NCI-H2107 treated with DMSO at 0.1 percent for 48 hours (cell line): ENCODE data around the gene TBX4.
"Not testable (repeated sequence)": the region's sequence is repeated elsewhere in the genome, so short reads cannot be mapped to it uniquely, and the experiment has no call there.

Experiments used
- DNase-seq: peaks from one replicate; lab custom pipeline; 2025; ENCODE audit not compliant: unreplicated experiment; lab: John Stamatoyannopoulos, UW

TBX4 gene

GRCh38 chr17:61496174-61496956 lies 44.1 kb downstream of the TBX4 start:
- DNase-seq = no peak

DNA sequence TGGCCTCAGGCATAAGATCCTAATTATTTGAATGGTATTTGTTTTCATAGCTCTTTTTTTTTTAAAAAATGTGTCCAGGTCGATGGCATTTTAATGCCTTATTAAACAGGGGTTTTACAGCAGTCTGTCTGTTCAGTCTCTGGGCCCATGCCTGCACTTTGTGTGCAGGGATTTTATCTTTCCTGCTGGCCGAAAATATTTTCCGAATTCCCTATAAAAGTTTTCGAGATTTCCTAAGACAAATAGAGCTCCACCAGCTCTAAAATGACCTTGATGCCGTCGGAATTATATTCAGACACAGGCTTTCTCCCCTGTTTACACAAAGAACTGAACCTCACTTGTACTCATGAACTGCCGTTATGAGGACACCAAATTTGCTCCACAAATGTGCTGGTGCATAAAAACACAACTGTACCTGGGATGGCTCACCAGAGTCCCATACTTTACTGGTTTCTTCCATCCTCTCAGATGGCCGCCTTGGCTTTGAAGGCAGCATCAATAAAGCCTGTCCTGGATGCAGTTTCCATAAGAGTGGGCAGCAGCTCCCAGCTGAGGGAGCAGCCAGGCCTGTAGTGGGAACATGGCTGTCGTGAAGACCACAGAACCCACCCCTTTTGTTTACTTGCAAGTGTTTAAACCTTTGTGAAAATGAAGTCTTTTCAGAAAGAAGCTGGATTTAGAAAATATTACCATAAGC lies 44.9 kb downstream of the TBX4 start:
- DNase-seq = no peak

- no peak for DNase-seq
Observed at GRCh38 chr17:61498042-61498994, 46.1 kb downstream of the TBX4 start.

DNA sequence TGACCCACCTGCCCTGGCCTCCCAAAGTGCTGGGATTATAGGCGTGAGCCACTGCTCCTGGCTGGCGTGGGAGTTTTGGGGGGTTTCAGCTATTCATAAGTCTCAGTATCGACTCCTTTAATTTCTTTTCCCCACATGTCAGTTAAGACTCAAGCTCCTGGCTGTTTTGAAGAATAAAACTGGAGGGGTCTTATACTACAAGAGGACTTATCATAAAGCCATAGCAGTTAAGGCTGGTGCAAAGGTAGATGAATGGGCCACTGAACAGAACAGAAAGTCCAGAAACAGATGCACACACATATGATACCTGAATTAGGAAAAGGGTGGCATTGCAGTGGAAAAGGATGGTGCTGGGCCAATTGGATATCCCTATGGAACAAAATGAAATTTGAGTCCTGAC lies 47.4 kb downstream of the TBX4 start:
- DNase-seq = no peak

GRCh38 chr17:61500287-61500686 lies 48.1 kb downstream of the TBX4 start:
- no peak for DNase-seq

DNA sequence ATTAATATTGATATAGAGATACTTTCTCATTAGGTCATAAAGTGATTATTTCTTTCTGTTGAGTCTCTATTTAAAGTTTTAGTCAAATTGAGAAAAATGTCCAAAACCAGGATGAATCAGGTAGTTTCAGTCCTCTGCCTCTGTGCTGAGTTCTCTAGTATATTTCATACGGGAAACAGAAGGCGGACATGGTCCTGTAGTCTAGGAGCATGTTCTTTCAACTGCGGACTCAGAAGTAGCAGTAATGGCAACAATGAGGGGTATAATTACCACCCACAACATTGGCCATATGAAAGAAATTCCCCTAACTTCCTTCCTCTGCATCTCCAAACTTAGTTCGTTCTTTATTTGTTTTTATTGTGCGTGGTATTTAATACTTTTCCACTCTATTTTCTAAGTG lies 50.1 kb downstream of the TBX4 start:
- no peak for DNase-seq

GRCh38 chr17:61503961-61504360 lies 51.7 kb downstream of the TBX4 start:
- DNase-seq = no peak

DNA sequence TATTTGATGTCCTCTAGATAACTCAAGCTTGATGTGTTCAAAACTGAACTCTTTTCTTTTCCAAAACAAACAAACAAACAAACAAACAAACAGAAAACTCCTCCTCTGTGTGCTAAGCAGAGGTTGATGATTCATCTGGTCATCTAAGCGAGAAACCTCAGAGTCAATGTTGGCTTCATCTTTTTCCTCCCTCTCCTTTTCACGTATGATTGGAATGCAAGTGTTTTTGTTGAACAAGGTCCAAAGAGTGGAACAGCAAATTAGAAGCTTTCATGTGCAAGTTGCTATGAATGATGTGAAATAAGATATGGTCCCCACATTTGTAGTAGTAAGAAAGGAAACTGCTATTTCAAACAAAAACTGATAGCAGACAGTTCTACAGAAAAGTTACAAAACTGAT lies 52.5 kb downstream of the TBX4 start:
- DNase-seq = no peak

GRCh38 chr17:61505846-61506627 lies 53.8 kb downstream of the TBX4 start:
- DNase-seq = no peak

DNA sequence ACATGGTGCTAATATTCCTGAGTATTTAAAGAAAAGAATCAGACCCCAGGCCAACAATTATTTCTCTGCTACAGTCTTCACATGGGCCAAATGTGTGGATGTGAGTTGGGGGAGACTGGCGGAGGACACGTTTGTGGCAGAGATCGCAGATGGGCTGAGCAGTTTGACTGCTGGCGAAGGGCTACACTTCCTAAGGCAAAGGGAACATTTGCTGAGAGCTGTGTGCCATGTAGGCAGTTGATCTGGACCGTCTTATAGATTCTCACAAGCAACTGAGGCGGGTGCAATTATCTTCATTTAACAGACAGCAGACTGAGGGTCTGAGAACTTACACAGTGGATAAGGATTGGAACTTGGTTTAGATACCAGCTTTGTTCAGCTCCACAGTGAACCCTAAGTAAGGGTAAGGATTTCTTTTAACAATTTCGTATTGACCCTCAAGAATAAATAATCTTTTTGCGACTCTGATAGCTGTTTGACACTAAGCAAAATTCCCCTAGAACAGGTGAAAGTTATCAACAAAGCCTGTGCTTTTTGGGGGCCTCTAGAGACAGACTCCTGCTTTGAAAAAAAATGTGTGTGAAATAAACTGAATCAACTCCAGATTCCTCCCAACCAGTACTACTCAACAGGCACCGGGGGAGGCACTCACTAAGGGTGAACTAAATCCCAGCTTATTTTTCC lies 55.3 kb downstream of the TBX4 start:
- no peak for DNase-seq

DNA sequence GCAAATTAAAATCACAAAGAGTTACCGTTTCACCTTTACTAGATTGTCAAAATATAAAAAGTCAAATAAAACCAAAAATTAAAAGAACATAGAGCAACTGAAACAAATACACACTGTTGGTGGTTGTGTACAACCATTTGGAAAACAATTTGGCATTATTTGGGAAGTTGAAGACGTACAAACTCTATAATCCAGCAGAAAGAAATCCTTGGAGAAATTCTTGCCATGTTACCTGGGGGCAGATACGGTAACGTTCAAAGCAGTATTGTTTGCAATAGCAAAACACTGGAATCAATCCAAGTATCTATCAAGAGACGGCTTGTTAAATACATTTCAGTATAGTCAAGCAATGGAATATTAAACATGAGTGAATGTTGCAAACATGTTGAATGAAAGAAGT lies 56.7 kb downstream of the TBX4 start:
- DNase-seq = no peak

- not testable (repeated sequence) for DNase-seq
Observed at GRCh38 chr17:61509454-61509853, 57.2 kb downstream of the TBX4 start.

DNA sequence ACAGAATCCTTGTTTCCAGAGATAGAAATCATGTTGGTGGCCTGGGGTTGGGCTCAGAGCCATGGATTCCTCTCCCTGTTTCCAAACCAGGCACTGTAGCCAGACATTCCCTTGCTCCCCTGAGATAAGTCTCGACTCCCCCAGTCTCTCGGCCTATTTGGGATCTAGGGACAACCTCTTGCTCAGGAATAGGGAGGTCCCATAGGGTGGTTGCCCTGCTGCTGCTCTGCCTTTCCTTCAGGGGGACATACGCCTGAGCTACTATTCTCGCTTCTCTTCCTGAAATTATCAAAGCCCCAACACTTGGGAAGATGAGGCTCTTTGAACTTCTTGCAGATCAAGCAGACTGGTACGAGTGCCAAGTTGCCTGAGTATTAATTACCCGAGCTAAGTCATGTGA lies 58.0 kb downstream of the TBX4 start:
- no peak for DNase-seq

DNA sequence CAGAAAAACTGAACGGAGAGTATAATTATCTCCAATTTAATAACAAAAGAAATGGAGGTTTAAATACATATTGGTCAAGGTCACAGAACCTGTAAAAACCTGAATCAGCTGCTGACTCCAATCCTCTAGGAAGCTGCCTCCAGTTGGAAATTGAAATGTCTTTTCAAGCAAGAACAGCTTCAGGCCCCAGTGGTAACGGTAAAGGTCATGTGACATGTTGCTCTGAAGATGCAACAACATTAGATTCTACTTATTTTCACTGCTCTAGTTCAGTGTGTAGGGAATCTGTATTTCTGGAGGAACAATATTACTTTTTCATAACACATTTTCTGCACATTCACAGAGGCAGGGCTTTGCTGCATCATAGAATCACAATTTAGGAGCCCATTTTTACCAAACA lies 58.8 kb downstream of the TBX4 start:
- no peak for DNase-seq

DNA sequence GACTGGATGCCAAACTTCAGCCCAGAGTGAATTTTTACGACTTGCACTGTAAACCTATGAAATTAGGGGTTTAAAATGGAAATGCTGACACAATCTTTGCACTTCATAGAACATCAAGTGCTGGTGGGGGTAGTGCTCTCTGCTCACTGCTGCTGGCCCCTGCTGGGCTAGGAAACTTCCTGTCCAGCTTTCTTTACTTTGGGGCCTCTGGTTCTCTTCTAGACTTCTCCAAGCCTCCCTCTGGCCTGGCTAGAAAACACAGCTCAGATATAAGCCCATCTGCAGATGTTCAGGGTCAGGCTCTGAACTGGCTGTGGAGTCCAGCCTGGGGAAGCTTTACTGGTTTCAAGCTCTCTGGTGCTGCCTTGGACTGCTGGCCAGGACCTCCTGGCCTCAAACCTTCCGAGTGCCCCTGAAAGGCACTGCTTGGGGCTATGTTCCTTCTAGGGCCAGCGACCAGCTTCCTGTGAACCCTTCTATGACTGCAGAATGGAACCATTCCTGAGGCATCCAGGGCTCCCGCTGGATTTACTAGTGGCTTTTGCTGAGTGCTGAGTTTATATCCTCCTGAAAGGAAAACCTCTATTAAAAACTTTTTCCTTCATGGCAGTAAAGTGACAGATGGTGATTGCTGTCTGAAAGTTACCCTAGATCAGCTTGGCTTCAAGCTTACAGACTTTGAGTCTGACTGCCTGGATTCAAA lies 59.4 kb downstream of the TBX4 start:
- no peak for DNase-seq

- DNase-seq = no peak
Observed at GRCh38 chr17:61514491-61514890, 62.3 kb downstream of the TBX4 start.

DNA sequence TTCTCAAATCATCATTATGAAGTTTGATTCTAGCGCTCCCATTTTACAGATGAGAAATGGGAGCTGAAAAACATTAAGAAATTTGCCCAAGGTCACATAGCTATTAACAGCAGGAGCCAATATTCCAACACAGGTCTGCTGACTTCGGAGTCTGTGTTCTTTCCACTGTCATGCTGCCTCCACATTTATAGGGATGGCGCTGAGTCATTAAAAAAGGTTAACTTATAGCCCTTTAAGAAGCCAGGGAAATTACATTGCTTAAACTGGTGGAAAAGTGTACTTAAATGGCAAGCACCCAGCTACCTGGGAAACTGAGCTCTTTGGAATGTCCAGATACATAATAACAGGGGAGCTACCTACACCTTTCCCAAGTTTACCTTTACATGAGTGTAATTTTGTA lies 65.0 kb downstream of the TBX4 start:
- DNase-seq = no peak

- DNase-seq = no peak
Observed at GRCh38 chr17:61517843-61518606, 65.8 kb downstream of the TBX4 start.

- no peak for DNase-seq
Observed at GRCh38 chr17:61519139-61519538, 66.9 kb downstream of the TBX4 start.
